ENCODE results near the gene ARMH3. TPM values are rescaled to one million over a fixed set of nuclear protein-coding genes. Genes with fewer than 3 reads are reported as not detected.

ARMH3 gene
- total RNA-seq, 1 experiment from 2014 or later, result 30.6 TPM

GRCh38 chr10:101843032-101844021 is 212.6 kb downstream of the ARMH3 start, which contains the start of gene KCNIP2:
Gene KCNIP2 (minus strand): TSS chr10:101843800. CDS start chr10:101843568, 232 bp downstream.
- ATAC-seq (no peak), DNase-seq (ENCODE audit: low read depth, low spot score) (no peak)
- POLR2A ChIA-PET, result no interaction called here
- TF ChIP-seq TCF7L2 (IDR thresholded peaks at IDR 0.05; ENCODE audit: low read depth, low read length), result no peak
- no peak for TF ChIP-seq SIN3A (IDR thresholded peaks at IDR 0.05; ENCODE audit: borderline replicate concordance, insufficient read depth, low read depth, low read length)
- TF ChIP-seq POLR2AphosphoS5 (IDR thresholded peaks at IDR 0.05; ENCODE audit: low read depth, low read length), result no peak
- TF ChIP-seq, protein P1, sequence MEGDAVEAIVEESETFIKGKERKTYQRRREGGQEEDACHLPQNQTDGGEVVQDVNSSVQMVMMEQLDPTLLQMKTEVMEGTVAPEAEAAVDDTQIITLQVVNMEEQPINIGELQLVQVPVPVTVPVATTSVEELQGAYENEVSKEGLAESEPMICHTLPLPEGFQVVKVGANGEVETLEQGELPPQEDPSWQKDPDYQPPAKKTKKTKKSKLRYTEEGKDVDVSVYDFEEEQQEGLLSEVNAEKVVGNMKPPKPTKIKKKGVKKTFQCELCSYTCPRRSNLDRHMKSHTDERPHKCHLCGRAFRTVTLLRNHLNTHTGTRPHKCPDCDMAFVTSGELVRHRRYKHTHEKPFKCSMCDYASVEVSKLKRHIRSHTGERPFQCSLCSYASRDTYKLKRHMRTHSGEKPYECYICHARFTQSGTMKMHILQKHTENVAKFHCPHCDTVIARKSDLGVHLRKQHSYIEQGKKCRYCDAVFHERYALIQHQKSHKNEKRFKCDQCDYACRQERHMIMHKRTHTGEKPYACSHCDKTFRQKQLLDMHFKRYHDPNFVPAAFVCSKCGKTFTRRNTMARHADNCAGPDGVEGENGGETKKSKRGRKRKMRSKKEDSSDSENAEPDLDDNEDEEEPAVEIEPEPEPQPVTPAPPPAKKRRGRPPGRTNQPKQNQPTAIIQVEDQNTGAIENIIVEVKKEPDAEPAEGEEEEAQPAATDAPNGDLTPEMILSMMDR (IDR thresholded peaks at IDR 0.05), result no peak; the same call in 1 of the 2 replicates
- no peak for TF ChIP-seq REST (IDR thresholded peaks at IDR 0.05; ENCODE audit: insufficient read depth in 1 of 2, low read depth in 2 of 2, low read length in 1 of 2)
- intact Hi-C loops (cut with micrococcal nuclease; ENCODE audit: unreplicated experiment), result no loop called here
- no peaks in the 10 kb centered on the region for H3K9me3 ChIP-seq (ENCODE audit: control insufficient read depth, insufficient read depth, low read depth, low read length)
- H3K4me3 ChIP-seq (ENCODE audit: low read depth in 2 of 2, low read length in 2 of 2), result peak within 1 kb of the TSS in 1 of 2 experiments; percentile 13; a peak in 1 of 4 replicates
- H3K36me3 ChIP-seq (ENCODE audit: control insufficient read depth, insufficient read depth, low read length), result no peaks in the 10 kb centered on the region
- H3K4me1 ChIP-seq (ENCODE audit: control insufficient read depth, insufficient read depth, low read length), result peaks cover 5% of the 10 kb centered on the region; the same call in 1 of the 2 replicates
- no peak within 1 kb of the TSS for H3K27ac ChIP-seq (ENCODE audit: low read length)
- BruUV-seq (replicated peaks), result no TSS peak
- in situ Hi-C loops (cut with HindIII; ENCODE audit: low pct_unique_long_range_greater_than_20kb, low sequenced_read_pairs), result no loop called here
- CTCF ChIA-PET, result interaction anchor here (0.6 kb wide), 1 partner anchor 132 kb away, joined by 3 read pairs; no protein-coding TSS in a partner anchor
- H3K27me3 ChIP-seq (ENCODE audit: control insufficient read depth, insufficient read depth, low read length), result no peaks in the 10 kb centered on the region

GRCh38 chr10:101841826-101842225 is 214.1 kb downstream of the ARMH3 start:
- in situ Hi-C loops (cut with HindIII; ENCODE audit: low pct_unique_long_range_greater_than_20kb, low sequenced_read_pairs), result no loop called here
- no peaks in the 10 kb centered on the region for H3K27me3 ChIP-seq (ENCODE audit: control insufficient read depth, insufficient read depth, low read length)
- ChIA-PET CTCF (interaction anchor here (0.5 to 2.6 kb wide), 9 partner anchors 10 to 231 kb away, joined by 3 to 48 read pairs (median 4); no protein-coding TSS in a partner anchor), POLR2A (no interaction called here)
- no peak for DNase-seq (ENCODE audit: low read depth, low spot score)
- H3K9me3 ChIP-seq (ENCODE audit: control insufficient read depth, insufficient read depth, low read depth, low read length), result no peaks in the 10 kb centered on the region
- H3K36me3 ChIP-seq (ENCODE audit: control insufficient read depth, insufficient read depth, low read length), result no peaks in the 10 kb centered on the region
- no peak overlapping the region for H3K27ac ChIP-seq (ENCODE audit: low read length)
- TF ChIP-seq REST (IDR thresholded peaks at IDR 0.05; ENCODE audit: insufficient read depth in 1 of 2, low read depth in 2 of 2, low read length in 1 of 2) (no peak), POLR2AphosphoS5 (IDR thresholded peaks at IDR 0.05; ENCODE audit: low read depth, low read length) (no peak), SIN3A (IDR thresholded peaks at IDR 0.05; ENCODE audit: borderline replicate concordance, insufficient read depth, low read depth, low read length) (no peak), TCF7L2 (IDR thresholded peaks at IDR 0.05; ENCODE audit: low read depth, low read length) (no peak)
- TF ChIP-seq, protein P1 (IDR thresholded peaks at IDR 0.05), result no peak
- no TSS peak for BruUV-seq (replicated peaks)
- no peak overlapping the region for H3K4me3 ChIP-seq (ENCODE audit: low read depth in 2 of 2, low read length in 2 of 2)
- H3K4me1 ChIP-seq (ENCODE audit: control insufficient read depth, insufficient read depth, low read length), result peaks cover 5% of the 10 kb centered on the region; the same call in 1 of the 2 replicates
- intact Hi-C loops (cut with micrococcal nuclease; ENCODE audit: unreplicated experiment), result loop anchor here (2.0 kb wide), 2 partner anchors 47 to 231 kb away; no protein-coding TSS in a partner anchor
- no peak for ATAC-seq

Measured in Panc1 (cell line).